ENCODE data around the gene SERTAD2.

Gene SERTAD2

DNA sequence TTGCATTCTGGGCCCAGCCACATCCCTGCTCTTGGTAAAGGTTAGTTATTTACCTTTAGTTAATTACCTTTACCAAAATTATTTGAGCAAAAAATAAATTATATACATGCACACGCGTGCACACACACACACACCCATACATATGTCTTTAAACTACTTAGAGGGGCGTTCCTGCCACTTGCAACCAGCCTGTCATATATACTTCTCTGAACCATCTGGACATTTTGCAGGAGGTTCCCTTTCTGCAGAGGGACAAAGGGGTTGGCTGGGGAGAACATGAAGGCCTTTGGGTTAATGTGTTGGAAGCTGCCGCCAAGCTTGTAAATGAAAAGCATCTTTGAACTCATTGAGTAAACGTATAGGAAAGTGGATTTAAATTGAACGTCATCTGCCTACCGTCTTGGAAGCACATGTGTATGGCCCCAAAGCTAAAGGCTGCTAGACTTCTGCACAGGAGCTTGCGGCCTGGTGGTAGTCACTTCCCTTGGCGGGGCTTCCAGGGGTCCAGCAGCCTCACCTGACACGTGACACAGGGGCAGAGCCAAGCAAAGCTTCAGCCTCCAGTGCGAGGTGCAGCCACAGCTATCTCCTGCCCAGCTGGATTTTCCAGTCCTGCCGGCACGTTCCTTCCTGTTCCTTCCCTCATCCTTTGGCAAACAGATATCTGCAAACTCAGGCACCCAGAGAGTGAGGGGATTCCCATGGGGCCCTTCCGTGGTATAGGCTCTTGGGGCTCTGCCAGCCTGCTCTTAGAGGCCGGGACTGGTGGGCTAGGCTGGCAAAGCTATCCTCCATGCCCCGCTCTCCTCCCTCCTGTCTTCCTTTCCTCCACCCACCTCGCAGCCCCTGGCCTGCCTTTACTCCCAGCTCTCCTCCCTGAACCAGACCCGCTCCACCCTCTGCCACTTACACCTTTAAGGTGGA, 46.1 kb downstream of the SERTAD2 start:
- no peak for DNase-seq

DNA sequence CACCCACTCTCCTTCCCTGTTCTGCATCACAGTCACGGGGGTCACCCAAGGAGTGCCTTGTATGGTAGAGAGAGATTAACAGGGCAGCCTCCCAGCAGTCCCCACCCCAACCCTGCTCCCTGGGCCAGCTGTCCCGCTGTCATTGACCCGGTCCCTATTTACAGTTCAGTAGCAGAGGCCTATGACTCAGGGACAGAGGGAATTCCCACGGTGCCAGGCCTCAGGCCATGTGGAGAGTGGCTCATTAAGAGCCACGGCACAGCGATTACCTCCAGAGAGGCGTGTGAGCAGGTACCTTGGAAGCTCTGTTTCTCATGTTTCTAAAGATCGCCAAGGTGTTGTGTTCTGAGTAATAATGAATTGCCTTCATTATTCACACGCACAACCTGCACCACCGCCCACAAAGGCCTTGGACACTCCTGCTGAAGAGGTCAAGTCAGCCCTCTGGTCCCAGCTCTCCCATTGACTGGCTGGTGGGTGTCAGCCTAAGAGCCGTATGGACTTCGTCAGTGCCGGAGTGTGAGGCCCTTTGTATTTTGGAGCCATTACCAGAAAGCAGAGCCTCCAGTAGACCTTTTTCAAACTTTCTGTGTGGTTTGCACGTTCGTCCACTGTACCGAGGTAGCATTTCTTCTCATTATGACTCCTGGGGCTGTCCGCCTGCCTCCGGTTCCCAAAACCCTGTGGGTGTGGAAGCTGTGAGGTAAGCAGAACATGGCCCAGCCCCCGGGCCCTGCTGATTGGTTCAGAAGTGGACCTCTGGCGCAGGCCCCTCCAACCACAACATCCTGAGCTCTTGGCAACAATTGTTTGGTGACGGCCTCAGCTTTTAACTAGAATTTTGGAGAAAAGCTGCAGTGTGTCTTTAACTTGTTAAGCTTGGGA, 47.0 kb downstream of the SERTAD2 start:
- peak; percentile 54 for DNase-seq

DNA sequence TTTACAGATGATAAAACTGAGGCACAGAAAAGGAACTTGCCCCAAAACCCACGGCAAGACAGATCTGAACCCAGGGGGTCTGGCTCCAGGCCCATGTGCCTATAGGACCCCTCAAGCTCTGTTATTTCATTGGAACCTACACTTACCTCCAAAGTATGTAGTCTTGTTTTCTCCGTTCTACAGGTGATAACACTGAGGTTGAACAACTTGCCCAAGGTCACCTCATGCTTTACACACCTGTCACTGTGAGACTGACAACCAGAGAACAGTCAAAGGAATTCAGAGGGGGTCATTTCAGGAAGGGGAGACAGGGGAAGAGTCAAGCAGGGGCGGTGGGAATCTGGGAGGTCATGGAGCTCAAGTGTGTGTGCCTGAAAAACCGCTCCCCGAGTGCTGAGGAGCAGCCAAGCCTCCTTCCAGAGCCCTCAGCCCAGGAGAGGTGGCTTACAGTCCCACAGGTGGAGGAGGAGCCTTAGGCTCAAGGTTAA, 47.7 kb downstream of the SERTAD2 start:
- DNase-seq = no peak

DNA sequence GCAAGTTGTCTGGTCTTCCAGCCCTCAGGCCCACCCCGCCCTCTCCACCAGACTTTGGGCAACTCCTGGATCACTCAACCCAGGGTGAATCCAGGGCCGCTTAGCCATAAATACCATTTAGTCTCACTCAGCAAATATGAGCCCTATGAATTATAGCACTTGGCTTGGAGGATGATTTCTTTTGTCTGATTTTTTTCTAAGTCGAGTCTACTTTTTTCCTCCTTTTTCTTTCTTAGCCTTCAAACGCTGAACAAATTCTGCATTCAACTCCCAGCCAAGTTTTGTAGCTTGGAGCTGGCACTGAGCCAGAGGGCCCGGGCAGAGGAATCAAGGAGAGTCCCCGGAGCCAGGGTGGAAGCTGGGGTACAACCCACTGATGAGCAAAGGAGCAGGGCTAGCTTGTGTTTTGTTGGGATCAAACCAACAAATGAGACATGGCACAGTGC, 48.7 kb downstream of the SERTAD2 start:
- no peak for DNase-seq

DNA sequence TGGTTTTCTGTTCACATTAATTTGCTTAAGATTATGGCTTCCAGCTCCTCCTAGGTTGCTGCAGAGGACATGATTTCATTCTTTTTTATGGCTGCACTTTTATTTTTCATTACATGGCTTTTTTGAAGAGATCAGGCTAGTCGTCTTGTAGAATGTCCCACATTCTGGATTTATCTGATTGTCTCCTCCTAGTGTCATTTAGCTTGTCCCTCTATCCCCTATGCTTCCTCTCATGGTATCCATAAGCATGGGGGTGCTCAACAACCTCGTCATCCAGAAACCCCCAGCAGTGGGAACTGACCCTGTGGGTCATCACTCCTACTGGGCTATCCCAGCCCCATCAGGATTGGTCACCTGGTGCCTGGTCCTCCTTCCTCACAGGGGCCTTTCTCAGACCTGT, 49.6 kb downstream of the SERTAD2 start:
- DNase-seq = no peak

DNA sequence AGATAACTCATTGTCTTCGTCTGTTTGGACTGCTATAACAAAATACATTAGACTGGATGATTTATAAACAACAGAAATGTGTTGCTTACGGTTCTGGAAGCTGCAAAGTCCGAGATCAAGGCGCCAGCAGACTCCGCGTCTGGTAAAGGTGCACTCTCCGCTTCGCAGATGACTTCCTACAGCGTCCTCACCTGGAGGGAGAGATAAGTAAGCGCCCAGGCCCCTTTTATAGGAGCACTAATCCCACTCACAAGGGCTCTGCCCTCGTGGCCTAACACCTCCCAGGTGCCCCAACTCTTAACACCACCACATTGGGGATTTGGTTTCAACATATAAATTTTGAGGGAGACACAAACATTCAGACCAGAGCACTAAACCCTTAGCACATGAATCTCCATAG, 51.3 kb downstream of the SERTAD2 start:
- DNase-seq = no peak

DNA sequence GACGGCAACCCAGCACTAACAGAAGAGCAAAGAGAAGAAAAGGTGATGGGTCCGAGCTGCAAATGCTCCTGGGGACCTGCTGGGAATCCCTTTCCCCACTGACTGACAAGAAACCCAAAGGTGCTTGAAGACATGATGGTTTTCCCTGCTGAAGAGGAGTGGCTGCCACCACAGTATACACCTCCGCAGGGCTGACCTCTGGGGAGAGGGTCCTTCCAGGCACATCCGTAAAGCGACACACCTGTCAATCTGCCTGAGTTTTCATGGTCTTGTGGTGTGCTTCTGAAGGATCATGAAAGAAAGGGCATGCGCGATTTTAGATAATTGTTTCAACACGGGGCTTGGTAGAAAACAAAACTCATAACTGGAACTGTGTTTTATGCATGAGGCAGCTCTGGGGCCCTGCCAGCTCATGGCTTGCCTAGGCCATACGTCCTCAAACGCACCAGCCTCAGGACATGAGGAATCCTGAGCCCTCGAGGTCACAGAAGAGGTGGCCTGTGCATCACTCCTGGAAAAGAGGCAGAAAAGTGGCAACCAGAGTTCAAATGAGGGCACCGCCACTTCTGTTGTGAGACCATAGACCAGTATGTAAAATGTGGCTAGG, 51.8 kb downstream of the SERTAD2 start:
- no peak for DNase-seq

DNA sequence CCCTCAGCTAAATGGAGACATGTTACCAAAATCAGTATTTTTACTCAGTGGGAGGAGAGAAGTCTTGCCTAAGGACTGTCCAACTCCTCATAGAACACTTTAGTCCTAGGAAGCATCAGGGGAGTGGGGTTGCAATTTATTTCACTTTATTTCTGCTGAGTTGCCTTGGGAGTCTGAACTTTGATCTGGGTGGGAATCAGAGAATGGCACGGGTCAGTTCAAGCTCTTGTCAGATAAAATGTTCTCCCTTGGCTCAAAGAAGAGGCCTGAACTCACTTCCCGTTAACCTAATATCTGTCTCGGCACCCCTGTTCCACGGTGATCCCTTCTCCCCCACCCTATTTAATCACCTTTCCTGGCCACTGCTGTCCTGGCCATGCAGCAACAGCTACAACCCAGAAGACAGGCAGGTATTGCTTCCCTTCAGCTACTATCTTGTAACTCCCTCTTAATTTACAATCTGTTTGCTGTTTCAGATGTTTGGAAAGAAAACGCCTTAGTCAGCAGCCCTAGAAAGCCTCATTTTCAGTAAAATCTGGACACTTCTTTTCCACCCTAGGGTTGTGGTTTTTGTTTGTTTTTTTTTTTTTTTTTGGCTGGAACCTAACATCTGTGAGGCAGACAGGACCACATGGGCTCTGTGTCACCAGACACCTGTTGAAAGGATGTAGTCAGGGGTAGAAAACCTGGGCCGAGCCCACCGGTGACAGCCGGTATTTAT, 52.5 kb downstream of the SERTAD2 start:
- DNase-seq = no peak

DNA sequence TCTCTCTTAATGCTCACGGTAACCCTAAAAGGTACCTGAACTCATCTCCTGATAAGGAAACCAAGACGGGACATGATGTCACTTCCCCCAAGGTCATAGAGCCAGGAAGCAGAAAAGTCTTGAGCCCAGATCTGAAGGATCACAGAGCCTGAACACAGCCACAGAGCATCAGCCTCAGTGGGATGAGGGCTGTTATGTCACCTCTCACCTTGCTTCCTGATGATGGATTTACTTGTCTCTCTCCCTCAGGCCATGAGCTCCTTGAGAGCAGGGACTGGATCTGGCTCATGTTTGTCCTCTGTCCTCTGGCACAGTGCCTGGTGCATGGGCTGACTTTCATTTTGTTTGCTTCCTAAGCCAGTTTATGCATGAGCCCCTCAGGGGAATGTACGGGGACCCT, 54.2 kb downstream of the SERTAD2 start:
- no peak for DNase-seq

DNA sequence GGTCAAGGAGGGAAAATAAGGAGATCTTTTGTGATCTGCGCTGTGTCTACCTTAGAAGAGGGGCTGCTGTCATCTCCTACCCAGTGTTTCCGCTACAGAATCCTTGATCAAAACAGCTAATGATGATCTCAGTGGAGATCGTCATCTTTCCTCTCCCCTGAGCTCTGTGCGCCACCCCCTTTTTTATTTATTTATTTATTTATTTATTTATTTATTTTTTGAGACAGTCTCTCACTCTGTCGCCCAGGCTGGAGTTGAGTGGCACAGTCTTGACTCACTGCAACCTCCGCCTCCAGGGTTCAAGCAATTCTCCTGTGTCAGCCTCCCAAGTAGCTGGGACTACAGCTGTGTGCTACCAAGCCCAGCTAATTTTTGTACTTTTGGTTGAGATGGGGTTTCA, 55.5 kb downstream of the SERTAD2 start:
- no peak for DNase-seq

DNA sequence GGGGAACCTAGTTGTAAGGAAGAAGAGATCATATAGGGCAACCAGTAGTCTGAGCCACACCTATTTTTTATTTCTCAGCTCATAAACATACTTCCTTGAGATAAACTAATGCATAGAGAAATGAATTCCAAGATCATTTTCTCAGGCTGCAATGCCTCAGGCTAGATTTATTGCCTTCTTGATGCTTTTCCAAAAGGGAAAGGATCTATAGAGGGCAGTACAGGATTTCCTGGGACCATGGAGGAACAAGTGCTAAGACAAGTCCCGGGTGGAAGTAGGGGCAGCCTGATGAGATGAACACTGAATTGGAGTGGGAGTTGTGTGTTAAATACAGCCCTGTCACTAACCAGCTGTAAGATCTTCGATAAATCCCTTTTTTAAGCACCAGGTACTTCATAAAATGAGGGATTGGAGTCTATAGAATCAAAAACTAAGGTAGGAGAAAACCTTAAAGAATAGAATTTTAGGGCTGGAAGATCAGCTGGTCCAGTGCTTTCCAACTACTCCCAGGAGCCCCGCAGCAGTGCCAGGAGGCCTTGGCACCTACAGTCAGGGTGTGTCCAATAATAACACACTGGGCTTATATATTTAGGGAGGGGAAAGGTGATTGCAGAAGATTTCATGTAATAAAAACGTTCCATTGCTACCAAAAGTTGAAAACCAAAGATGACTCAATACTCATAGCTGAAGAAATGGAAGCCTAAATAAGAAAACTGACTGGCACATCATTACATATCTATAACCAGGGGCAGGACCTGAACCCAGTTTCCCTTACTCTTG, 58.1 kb downstream of the SERTAD2 start:
- peak; percentile 55 for DNase-seq

DNA sequence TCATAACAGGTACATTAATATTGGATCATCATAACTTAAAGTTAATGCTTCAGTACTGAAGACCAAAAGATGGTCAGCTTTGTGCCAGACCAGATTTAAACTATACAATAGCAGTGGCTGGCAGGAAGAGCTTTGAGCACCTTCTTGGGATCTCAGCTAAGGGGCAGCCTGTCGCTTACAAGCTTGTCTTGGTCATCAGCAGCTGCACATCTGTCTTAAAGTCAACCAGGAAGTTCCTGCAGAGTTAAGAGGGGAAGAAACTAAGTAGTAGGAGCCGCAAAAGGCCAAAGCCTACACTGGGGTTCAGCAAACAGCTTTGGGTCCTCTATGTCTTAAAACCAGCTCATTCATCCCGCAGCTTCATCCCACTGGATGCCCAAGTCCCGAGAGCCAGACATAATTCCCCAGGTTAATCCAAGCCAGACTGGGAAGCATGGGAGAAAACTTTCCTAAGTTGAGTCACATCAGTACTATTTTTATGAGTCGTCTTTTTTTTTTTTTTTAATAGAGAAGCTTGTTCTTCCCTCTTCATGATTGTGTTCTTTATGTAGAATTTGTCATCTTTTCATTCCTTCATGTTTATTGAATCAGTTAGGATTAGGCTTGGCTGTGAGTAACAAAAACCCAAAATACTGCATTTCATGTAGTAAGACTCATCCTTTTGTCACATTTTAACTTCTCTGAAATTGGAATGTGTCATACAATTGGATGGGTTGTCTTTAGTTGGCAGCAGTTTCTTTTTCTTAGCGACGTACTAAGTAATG, 59.3 kb downstream of the SERTAD2 start:
- DNase-seq = no peak

DNA sequence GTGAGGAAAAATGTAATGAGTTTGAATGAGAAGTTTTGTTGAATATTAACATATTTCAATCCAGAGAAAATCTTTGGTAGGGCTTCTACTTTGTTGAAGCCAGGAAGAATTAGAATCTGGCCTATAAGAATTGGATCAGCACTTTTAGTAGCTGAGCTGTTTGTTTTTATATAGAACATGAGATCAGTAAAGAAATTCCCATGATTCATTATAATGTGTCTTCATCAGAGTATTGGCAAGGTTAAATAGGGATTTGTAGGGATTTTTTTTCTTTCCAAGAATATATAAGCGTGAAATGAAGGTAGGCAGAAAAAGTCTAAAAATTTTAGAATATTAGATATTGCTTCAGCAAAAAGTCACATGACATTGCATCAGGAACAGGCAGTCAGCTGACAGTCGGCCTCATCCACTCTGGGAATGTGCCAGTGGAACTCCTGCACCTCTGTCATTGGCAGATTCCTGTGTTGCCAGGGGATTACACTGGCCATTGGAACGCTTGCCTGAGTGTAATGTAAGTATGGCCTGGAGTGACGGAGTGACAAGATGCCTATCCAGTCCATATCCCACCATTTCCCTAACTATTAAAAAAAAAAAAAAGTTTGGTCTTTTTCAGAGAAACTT, 60.6 kb downstream of the SERTAD2 start:
- DNase-seq = no peak

DNA sequence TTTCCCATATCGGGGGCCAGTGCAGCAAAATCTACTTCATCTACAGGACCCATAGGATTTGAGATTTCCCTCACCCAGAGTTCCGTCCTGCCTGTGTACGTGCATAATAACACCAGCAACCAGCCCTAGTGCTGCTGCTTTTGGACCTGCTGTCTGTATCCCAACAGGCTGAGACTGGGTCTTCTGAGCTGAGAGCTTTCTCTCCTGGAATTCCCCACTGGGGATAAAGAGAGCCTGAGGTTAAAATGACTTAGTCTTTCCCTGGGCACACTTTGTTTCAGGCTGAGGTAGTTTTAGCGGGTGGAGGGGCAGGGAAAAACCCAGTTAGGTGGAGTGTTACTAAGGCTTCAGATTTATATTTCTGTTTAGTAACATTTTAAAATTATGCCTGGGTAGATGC, 62.5 kb downstream of the SERTAD2 start:
- no peak for DNase-seq

DNA sequence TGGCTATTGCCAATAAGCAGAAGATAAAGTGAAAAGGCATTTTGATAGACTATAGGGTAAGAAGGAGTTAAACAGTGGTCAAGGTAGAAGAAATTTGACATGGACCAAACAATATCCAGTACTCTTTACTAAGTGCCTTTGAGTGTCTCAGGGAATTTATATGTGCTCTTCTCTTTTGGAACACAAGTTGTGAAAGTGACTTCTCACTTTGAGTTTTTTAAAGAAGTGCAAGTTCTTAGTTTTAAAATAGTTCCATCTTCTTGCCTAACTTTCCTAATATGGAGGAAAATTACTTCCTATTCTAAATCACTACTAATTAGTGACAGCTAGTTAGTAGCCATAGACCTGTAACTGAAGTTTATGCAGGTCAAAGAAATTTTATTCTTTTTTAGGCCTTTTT, 66.2 kb downstream of the SERTAD2 start:
- DNase-seq = no peak

DNA sequence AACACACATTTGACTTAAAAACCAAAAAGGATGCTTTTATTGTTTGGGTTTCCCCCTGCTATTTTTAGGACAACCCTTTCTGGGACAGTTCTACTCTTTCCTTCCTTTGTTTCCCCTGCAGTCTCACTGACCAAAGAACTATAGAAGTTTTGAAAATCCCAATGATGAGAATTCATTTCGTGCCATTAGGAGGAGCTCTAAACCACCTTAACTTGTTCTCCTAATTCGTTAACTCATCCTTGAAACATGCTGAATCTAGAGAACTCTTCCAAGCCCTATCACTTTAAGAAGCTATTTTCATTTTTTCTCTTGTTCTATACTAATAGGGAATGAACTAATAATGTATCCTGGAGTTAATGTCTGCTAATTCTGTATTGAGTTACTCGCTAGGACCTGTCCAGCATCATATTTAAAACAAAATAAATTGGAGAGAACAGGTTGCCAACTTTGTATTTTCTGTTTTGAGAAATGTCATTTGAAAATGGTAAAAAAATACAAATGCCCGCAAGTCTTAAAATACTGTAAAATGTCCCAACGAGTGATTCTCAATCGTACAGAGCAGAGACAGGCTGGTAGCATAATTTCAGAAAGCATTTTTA, 66.7 kb downstream of the SERTAD2 start:
- peak; percentile 81 for DNase-seq

DNA sequence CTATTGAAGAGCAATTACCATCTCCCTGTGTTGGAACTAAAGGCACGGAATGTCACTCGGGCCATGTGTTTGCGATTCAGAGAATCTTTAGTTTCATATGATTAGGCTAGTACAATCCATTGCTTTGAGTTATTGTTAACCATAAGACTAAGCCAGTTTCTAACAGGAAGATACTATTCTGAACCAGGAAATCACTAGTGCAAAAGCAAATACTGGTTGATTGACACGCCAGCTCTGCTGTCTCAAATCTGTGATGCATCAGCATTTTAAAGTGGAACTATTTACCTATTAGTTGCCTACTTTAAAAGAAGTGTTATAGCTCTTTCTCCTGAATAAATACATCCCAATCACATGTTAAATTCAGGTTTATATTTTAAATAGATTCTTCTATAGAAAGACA, 67.7 kb downstream of the SERTAD2 start:
- no peak for DNase-seq

DNA sequence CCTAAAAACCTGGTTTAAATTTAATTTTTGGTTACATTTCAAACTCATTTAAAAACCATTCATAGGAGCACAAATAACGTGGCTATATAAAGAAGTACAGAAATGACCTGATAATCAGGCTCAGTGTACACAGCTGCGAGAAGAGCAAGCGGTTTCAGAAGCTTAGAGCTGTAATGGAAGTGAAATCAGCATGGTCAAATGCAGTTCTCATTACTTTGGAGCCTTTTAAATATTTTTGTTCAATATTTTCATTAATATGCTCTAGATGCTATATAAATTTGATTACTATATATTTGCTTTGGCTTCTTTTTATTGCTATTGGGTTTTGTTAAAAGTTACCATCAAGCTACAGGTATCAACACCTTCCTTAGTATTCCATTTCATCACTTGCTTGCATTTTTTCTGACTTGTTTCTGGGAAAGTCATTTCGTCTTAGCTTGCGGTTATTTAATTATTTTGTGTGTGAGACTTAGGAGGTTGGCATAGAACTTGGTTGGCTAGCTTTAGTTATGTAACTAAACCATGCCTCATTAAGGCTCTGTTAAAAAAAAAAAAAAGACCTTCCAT, 70.9 kb downstream of the SERTAD2 start:
- no peak for DNase-seq

DNA sequence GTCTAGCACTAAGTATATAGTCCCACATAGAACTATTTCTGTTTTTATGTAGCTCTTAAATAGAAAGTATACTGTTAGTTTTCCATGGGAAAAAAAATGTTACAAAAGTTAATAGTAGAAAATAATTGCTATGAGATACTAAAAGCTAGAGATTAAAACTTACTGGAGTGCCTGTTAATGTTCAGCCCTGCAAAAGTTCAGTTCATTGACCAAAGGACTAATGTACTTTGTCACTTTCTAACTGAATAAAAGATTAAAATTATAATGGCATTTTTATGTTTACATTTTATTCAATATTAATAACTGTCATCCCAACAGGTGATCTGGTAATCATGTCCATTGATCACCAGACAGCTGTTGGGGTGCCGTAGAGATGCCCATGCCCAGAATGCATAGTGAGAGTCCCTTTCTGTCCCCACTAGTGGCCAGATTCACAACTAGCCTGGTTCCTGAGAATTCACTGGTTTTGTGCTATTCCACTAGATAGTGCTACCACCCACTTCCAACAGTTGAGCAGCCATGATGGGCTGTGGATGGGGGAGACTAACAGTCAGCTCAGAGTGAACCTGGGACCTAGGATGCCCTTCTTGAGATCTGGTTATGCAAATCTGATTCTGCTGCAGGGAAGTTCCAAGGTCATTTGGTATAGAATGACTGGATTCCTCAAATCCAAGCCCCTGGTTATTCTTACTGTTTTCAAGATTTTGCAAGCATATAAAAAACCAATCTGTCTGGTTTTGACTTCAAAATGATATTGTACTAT, 71.8 kb downstream of the SERTAD2 start:
- no peak for DNase-seq
